ENCODE data around the gene EGFLAM.

EGFLAM gene
- 0 reads per million in 2 donors for total RNA-seq

GRCh38 chr5:38258319-38259061, at the start of gene EGFLAM:
EGFLAM (plus strand) TSS chr5:38258559; CDS start chr5:38258755, 196 bp downstream.
- no peak for DNase-seq

GRCh38 chr5:38208782-38209378, 49.5 kb upstream of the EGFLAM start:
- DNase-seq: peak in 1 of 5 experiments; percentile 8

- DNase-seq: no peak
Measured at GRCh38 chr5:38210676-38211353, 47.5 kb upstream of the EGFLAM start.

GRCh38 chr5:38211354-38211710, 47.0 kb upstream of the EGFLAM start:
- DNase-seq: no peak

GRCh38 chr5:38212307-38212706, 46.1 kb upstream of the EGFLAM start:
- DNase-seq: no peak

- no peak for DNase-seq
Measured at GRCh38 chr5:38226091-38226490, 32.3 kb upstream of the EGFLAM start.

GRCh38 chr5:38228914-38229313, 29.4 kb upstream of the EGFLAM start:
- no peak for DNase-seq

- no peak for DNase-seq
Measured at GRCh38 chr5:38234737-38235136, 23.6 kb upstream of the EGFLAM start.

GRCh38 chr5:38237681-38238080, 20.7 kb upstream of the EGFLAM start:
- no peak for DNase-seq

GRCh38 chr5:38240212-38240611, 18.1 kb upstream of the EGFLAM start:
- DNase-seq: no peak

GRCh38 chr5:38241655-38242054, 16.7 kb upstream of the EGFLAM start:
- no peak for DNase-seq

GRCh38 chr5:38245307-38245706, 13.1 kb upstream of the EGFLAM start:
- DNase-seq: no peak

- no peak for DNase-seq
Measured at GRCh38 chr5:38249301-38249700, 9.1 kb upstream of the EGFLAM start.

GRCh38 chr5:38249812-38250211, 8.5 kb upstream of the EGFLAM start:
- DNase-seq: no peak

- DNase-seq: no peak
Measured at GRCh38 chr5:38250763-38251448, 7.5 kb upstream of the EGFLAM start.

GRCh38 chr5:38253759-38254158, 4.6 kb upstream of the EGFLAM start:
- DNase-seq: no peak

GRCh38 chr5:38257308-38258041, 884 bp upstream of the EGFLAM start:
- DNase-seq: no peak

- no peak for DNase-seq
Measured at GRCh38 chr5:38258042-38258318, 379 bp upstream of the EGFLAM start.

- no peak for DNase-seq
Measured at GRCh38 chr5:38259062-38259808, 876 bp downstream of the EGFLAM start.

- no peak for DNase-seq
Measured at GRCh38 chr5:38259809-38260160, 1.4 kb downstream of the EGFLAM start.

GRCh38 chr5:38263983-38264382, 5.6 kb downstream of the EGFLAM start:
- DNase-seq: no peak

GRCh38 chr5:38265546-38266179, 7.3 kb downstream of the EGFLAM start:
- DNase-seq: peak in 1 of 5 experiments; percentile 26

Data from T-helper 2 cell (primary cell).